Spleen (tissue), 11 donors: ENCODE data around the gene RIPPLY3. TPM values are rescaled to one million over a fixed set of nuclear protein-coding genes. Genes with fewer than 3 reads are reported as not detected.

Experiments
- DNase-seq: peaks from one replicate; pipeline ENCODE4 v3.0.0-alpha.2; 2020
- H3K27ac ChIP-seq, 8 donors: fragments of 200-600 bp; sonication (generic) in 7 of 8; 1 replicate in 4 of 8; 2 replicates in 4 of 8; pipeline versions ENCODE4 v1.5.0 to v1.8.0; 2016 to 2021; ENCODE audit warnings: inconsistent platforms in 4 of 8, mild to moderate bottlenecking in 4 of 8, moderate library complexity in 1 of 8
- H3K27me3 ChIP-seq, 7 donors: fragments of 200-600 bp; sonication (generic) in 6 of 7; replicated peaks in 1 of 7; 1 replicate in 4 of 7; 2 replicates in 3 of 7; pipeline versions ENCODE4 v1.5.0 to v1.8.0; 2016 to 2021; ENCODE audit warnings: inconsistent platforms in 3 of 7, mild to moderate bottlenecking in 1 of 7
- H3K36me3 ChIP-seq, 6 donors: fragments of 200-600 bp; sonication (generic) in 5 of 6; 1 replicate in 4 of 6; 2 replicates in 2 of 6; pipeline versions ENCODE4 v1.5.0 to v1.8.0; 2016 to 2021; ENCODE audit warnings: inconsistent platforms in 2 of 6
- H3K4me1 ChIP-seq, 6 donors: fragments of 200-600 bp; sonication (generic) in 5 of 6; 1 replicate in 3 of 6; 2 replicates in 3 of 6; pipeline versions ENCODE4 v1.5.0 to v1.8.0; 2016 to 2021; ENCODE audit warnings: inconsistent platforms in 3 of 6
- H3K4me3 ChIP-seq, 8 donors: fragments of 200-600 bp; sonication (generic) in 7 of 8; 1 replicate in 4 of 8; 2 replicates in 4 of 8; pipeline versions ENCODE4 v1.5.0 to v1.8.0; 2016 to 2021; ENCODE audit warnings: inconsistent platforms in 4 of 8, mild to moderate bottlenecking in 4 of 8, moderate library complexity in 2 of 8
- H3K9me3 ChIP-seq, 8 donors: fragments of 200-600 bp; sonication (generic) in 7 of 8; 1 replicate in 4 of 8; 2 replicates in 4 of 8; pipeline versions ENCODE4 v1.5.0 to v1.8.0; 2016 to 2021; ENCODE audit warnings: inconsistent platforms in 4 of 8
- POLR2A ChIP-seq, 3 donors: fragments of 450-650 bp; IDR thresholded peaks; one replicate each; pipeline ENCODE4 v1.5.1; 2017; ENCODE audit warnings: antibody characterized with exemption in 3 of 3, mild to moderate bottlenecking in 1 of 3
- POLR2AphosphoS5 ChIP-seq, 3 donors: sonication (generic); formaldehyde crosslinking; IDR thresholded peaks; one replicate each; pipeline ENCODE4 v1.5.1; 2017; ENCODE audit warnings: antibody characterized with exemption in 3 of 3
- WGBS, 5 donors: extraction: QIAGEN DNeasy Blood & Tissue Kit in 3 of 5; methylation state at CpG; one replicate each; pipeline versions ENCODE4 v1.1.5 to v1.1.7; 2013 to 2018; 5-methylcytosine and 5-hydroxymethylcytosine counted together
- intact Hi-C: fragments of 100-400 bp; cut with DNase I; formaldehyde crosslinking; loops from one replicate; pipeline ENCODE4 v1.15.0; 2023; ENCODE audit warnings: low total_unique reads
- polyA plus RNA-seq, 3 donors: library from polyadenylated mRNA; stranded (reverse); fragments of 200-250 nt; gene quantifications; one replicate each; pipeline ENCODE4 v1.2.1, GENCODE V29; 2013
- total RNA-seq, 7 donors: library from RNA; depleted of rRNA in 3 of 7; stranded (reverse); fragments of >200 nt in 3 of 7; fragmentation: NEBNext Ultra II Directional in 4 of 7; extraction: Animal tissue kit (Norgen Biotek cat#: 25700) in 4 of 7; gene quantifications; one replicate each; pipeline versions ENCODE4 v1.1.0 to v1.2.1, GENCODE V29; 2016 to 2021
- TF ChIP-seq, protein P1 (sequence below), 11 experiments: fragments of 200-600 bp in 7 of 11; fragments of 450-650 bp in 4 of 11; sonication (generic) in 4 of 11; IDR thresholded peaks in 8 of 11; conservative IDR thresholded peaks in 3 of 11; 1 replicate in 7 of 11; 2 replicates in 4 of 11; pipeline versions ENCODE4 v1.4.0 to v1.8.0; 2016 to 2021; ENCODE audit warnings: antibody characterized with exemption in 11 of 11, inconsistent platforms in 4 of 11, mild to moderate bottlenecking in 1 of 11
- donor health status: healthy with polysubstance abuse.
- donor health status: DM: no; HTN: no; CAD: no; lungs with moderate emphysema.
- donor health status: DM: no; HTN: no; CAD: no.
- donor health status: Bipolar disorder and iron deficiency.
- donor health status: healthy.
- donor health status: DM: no; HTN: no; CAD: no.
- donor health status: DM: yes; HTN: yes; CAD: no.

RIPPLY3 gene
- total and polyA plus RNA-seq, 10 donors = 0.05 TPM; not detected in 9

DNA sequence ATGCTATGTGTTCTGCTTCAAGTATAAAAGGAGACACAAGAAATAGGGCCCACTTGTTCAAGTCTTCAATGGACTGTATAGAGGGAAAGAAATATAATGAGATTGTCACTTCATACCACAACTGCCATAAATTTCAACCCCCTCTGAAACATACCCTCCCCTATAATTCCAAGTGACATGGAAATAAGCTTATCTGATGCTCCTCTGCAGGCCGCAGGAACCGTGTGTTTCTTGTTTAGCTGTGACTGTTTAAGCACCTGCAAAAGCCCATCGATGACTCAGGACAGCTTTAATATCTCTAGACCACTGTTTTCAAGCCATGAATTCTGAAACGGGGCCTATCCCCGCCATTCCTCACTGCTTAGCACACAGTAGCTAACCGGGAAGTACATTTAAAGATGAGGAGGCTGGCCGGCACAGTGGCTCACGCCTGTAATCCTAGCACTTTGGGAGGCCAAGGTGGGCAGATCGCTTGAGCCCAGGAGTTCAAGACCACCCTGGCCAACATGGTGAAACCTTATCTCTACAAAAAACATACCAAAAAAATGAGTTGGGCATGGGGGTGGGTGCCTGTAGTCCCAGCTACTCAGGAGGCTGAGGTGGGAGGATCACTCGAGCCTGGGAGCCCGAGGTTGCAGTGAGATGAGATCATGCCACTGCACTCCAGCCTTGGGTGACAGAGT lies 44.3 kb upstream of the RIPPLY3 start:
- Histone ChIP-seq H3K27ac (no peak overlapping the region), H3K9me3 (no peaks in the 10 kb centered on the region), H3K4me1 (peaks cover 0 to 22% (median 15%) of the 10 kb centered on the region in 6 donors), H3K36me3 (peaks cover 0 to 32% (median 5%) of the 10 kb centered on the region in 6 donors), H3K4me3 (no peak overlapping the region), H3K27me3 (peaks cover 0 to 4% (median 0%) of the 10 kb centered on the region in 7 donors)
- intact Hi-C loops = no loop called here
- DNase-seq = no peak
- no peak for TF ChIP-seq POLR2A (IDR thresholded peaks at IDR 0.05)
- TF ChIP-seq, protein P1, sequence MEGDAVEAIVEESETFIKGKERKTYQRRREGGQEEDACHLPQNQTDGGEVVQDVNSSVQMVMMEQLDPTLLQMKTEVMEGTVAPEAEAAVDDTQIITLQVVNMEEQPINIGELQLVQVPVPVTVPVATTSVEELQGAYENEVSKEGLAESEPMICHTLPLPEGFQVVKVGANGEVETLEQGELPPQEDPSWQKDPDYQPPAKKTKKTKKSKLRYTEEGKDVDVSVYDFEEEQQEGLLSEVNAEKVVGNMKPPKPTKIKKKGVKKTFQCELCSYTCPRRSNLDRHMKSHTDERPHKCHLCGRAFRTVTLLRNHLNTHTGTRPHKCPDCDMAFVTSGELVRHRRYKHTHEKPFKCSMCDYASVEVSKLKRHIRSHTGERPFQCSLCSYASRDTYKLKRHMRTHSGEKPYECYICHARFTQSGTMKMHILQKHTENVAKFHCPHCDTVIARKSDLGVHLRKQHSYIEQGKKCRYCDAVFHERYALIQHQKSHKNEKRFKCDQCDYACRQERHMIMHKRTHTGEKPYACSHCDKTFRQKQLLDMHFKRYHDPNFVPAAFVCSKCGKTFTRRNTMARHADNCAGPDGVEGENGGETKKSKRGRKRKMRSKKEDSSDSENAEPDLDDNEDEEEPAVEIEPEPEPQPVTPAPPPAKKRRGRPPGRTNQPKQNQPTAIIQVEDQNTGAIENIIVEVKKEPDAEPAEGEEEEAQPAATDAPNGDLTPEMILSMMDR (IDR thresholded peaks at IDR 0.05 in 8 of 11, conservative IDR thresholded peaks at IDR 0.05 in 3 of 11) = no peak
- 84 to 91% (median 86%) methylated on average over 11 of the region's 11 CpGs for WGBS, 5 donors

DNA sequence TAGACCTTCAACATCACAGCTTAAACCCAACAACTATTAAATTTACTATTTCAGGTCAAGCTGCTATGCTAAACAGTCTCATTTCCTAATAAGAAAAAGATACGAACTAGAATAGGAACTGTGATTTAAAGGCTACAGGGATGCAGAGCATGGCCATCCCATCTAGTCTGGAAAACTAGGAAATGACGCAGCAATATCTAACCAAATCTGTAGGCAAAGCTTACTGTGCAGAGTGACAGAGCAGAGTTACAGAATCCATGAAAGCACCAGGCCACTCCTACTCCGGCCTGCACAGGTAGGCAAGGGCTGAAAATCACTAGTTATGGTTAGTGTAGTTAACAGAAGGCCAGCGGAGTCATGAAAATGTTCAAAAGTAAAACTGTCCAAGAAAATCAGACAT lies 42.1 kb upstream of the RIPPLY3 start:
- Histone ChIP-seq H3K4me1 (peaks cover 0 to 27% (median 16%) of the 10 kb centered on the region in 6 donors), H3K36me3 (peaks cover 0 to 23% (median 3%) of the 10 kb centered on the region in 6 donors), H3K27me3 (peaks cover 0 to 4% (median 0%) of the 10 kb centered on the region in 7 donors), H3K27ac (no peak overlapping the region), H3K4me3 (no peak overlapping the region), H3K9me3 (no peaks in the 10 kb centered on the region)
- DNase-seq = no peak
- WGBS, 5 donors = 79 to 94% (median 86%) methylated on average over 4 of the region's 4 CpGs
- no peak for TF ChIP-seq POLR2AphosphoS5 (IDR thresholded peaks at IDR 0.05)
- TF ChIP-seq, protein P1 (IDR thresholded peaks at IDR 0.05 in 8 of 11, conservative IDR thresholded peaks at IDR 0.05 in 3 of 11) = no peak
- TF ChIP-seq POLR2A (IDR thresholded peaks at IDR 0.05) = no peak
- intact Hi-C loops = no loop called here

DNA sequence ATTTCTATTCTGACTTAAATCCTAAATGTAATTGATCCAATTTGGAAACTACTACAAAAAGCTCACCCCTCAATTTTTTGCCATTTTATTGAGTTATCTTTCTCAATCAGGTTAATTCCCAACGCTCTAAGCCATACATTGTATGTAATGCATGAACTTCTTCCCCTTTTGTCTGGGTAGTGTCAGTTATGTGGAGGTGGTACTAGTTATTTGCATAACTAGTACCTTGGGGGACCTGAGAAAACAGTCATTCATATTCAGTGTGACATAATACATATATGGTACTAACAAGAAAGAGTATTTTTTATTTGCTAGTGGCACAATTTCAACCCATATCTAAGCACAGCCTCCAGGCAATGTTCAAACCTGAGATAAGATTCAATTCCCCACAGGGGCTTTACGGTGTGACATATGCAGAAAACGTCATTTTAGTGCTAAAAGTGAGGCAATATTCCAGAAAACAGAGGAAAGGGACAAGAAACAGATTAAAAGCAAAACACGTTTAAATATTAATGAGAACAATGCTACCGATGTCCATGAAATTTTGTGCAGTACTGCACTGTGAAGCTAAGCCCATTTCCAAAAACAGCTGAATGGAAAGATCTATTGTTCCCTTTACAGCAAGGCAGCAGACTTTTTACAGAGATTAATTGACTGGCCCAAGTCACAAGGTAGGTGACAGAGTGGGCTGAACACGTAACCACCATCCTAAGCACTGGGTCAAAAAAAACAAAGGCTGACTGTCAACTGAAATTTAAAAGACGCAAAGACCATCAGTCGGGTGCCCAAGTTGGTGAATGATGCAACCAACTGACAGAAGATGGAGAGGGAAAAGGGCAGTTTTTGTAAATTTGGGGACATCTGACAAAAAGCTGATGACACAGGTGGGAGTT lies 41.4 kb upstream of the RIPPLY3 start:
- intact Hi-C loops = no loop called here
- no peak overlapping the region for H3K27ac ChIP-seq
- TF ChIP-seq POLR2AphosphoS5 (IDR thresholded peaks at IDR 0.05) (no peak), POLR2A (IDR thresholded peaks at IDR 0.05) (no peak)
- TF ChIP-seq, protein P1 (IDR thresholded peaks at IDR 0.05 in 8 of 11, conservative IDR thresholded peaks at IDR 0.05 in 3 of 11) = no peak
- WGBS, 5 donors = 77 to 84% (median 81%) methylated on average over 8 of the region's 8 CpGs
- peaks cover 0 to 27% (median 16%) of the 10 kb centered on the region in 6 donors for H3K4me1 ChIP-seq
- H3K27me3 ChIP-seq = peaks cover 0 to 4% (median 0%) of the 10 kb centered on the region in 7 donors
- DNase-seq = no peak
- peaks cover 0 to 17% (median 2%) of the 10 kb centered on the region in 6 donors for H3K36me3 ChIP-seq
- H3K4me3 ChIP-seq = peak overlapping the region in 4 of 8 donors; percentile 61 to 87 (median 71)
- no peaks in the 10 kb centered on the region for H3K9me3 ChIP-seq

DNA sequence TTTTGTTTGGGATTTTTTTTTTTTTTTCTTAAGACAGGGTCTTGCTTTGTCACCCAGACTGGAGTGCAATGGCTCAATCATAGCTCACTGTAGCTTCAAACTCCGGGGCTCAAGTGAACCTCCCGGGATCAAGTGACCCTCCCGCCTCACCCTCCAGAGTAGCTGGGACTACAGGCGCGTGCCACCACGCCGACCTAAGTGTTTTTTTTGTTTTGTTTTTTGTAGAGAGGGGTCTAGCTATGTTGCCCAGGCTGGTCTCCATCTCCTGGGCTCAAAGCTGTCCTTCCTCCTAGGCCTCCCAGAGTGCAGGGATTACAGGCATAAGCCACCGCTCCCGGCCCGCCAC lies 40.8 kb upstream of the RIPPLY3 start:
- H3K27ac ChIP-seq = peak overlapping the region; percentile 65 to 91 (median 81)
- peaks cover 0 to 4% (median 0%) of the 10 kb centered on the region in 7 donors for H3K27me3 ChIP-seq
- intact Hi-C loops = no loop called here
- no peak for DNase-seq
- H3K36me3 ChIP-seq = peaks cover 0 to 11% (median 0%) of the 10 kb centered on the region in 6 donors
- peak overlapping the region; percentile 56 to 87 (median 66) for H3K4me3 ChIP-seq
- 47 to 82% (median 52%) methylated on average over 7 to 10 of the region's 10 CpGs for WGBS, 5 donors
- H3K9me3 ChIP-seq = no peaks in the 10 kb centered on the region
- H3K4me1 ChIP-seq = peaks cover 0 to 27% (median 16%) of the 10 kb centered on the region in 6 donors
- TF ChIP-seq POLR2AphosphoS5 (IDR thresholded peaks at IDR 0.05) = no peak
- no peak for TF ChIP-seq POLR2A (IDR thresholded peaks at IDR 0.05)
- TF ChIP-seq, protein P1 (IDR thresholded peaks at IDR 0.05 in 8 of 11, conservative IDR thresholded peaks at IDR 0.05 in 3 of 11) = no peak
